Activated CD8-positive, alpha-beta memory T cell treated with anti-CD3 and anti-CD28 coated beads for 36 hours (primary cell): ENCODE measurements around the gene AMDHD1. TPM values are rescaled to one million over a fixed set of nuclear protein-coding genes. Genes with fewer than 3 reads are reported as not detected.

Source experiments
- CTCF ChIA-PET: fragments of 350-600 bp; sonication (Branson Sonifier 250); formaldehyde crosslinking; loops from one replicate; lab custom pipeline; 2021; ENCODE audit warnings: antibody characterized with exemption; lab: Charles Lee
- POLR2A ChIA-PET: fragments of 350-600 bp; sonication (Branson Sonifier 250); formaldehyde crosslinking; loops from one replicate; lab custom pipeline; 2021; ENCODE audit warnings: antibody characterized with exemption; lab: Charles Lee
- total RNA-seq, 2 experiments: library from RNA; stranded (reverse); gene quantifications; one replicate each; pipeline ENCODE4 v1.2.3, GENCODE V29; 2021

The AMDHD1 gene
- total RNA-seq, 2 experiments from 2014 or later: 1.7 to 2.6 TPM

- ChIA-PET POLR2A (no interaction called here), CTCF (interaction anchor here (0.7 kb wide), 1 partner anchor 431 kb away, joined by 3 read pairs; no protein-coding TSS in a partner anchor)
These were observed 72.5 kb downstream of the AMDHD1 start for GRCh38 chr12:96015672-96016071.

Other genes with a start within 250 kb of the AMDHD1 start
- not detected for gene NTN4, start 152.6 kb upstream of the AMDHD1 start, total RNA-seq
- gene SNRPF, start 84.4 kb upstream of the AMDHD1 start, total RNA-seq: 10 to 100 TPM; 49.8 to 53.4 TPM
- under 1 TPM; 0.25 to 0.31 TPM for gene CCDC38, start 717 bp upstream of the AMDHD1 start, total RNA-seq
- under 1 TPM; 0.38 to 0.48 TPM for gene HAL, start 53.0 kb downstream of the AMDHD1 start, total RNA-seq
- 10 to 100 TPM; 71.4 to 72.3 TPM for gene LTA4H, start 92.3 kb downstream of the AMDHD1 start, total RNA-seq